Ureter (tissue), 1 donor: Measurements from ENCODE around the gene IGF1R. TPM values are rescaled to one million over a fixed set of nuclear protein-coding genes. Genes with fewer than 3 reads are reported as not detected.
"Not testable (repeated sequence)": the region's sequence is repeated elsewhere in the genome, so short reads cannot be mapped to it uniquely, and the experiment has no call there.

Experiments used
- DNase-seq: peaks from one replicate; pipeline ENCODE4 v3.0.0-alpha.2; 2020; ENCODE audit warnings: low spot score
- total RNA-seq: library from RNA; stranded (reverse); gene quantifications from one replicate; pipeline ENCODE4 v1.2.4, GENCODE V29; 2023
- donor health status: DM: yes; HTN: yes; CAD: no.

IGF1R gene
- total RNA-seq, 1 donor from 2014 or later = 88.6 TPM

DNA sequence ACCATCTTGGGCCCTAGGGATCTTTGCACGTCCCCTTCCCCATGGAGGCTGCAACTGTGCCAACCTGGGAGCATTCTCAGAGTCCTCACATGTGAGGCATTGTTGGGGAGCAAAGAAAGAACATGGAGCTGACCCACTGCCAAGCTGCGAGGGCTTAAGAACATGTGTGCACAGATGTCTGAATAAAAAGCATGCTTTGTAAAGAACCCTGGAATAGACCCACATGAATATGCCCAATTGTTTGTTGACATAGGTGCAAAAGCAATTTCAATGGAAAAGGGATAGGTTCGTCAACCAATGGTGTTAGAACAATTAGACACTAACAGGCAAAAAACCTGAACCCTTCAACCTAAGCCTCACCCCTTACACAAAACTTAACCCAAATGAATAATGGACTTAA, 349.9 kb downstream of the IGF1R start:
- DNase-seq = no peak

DNA sequence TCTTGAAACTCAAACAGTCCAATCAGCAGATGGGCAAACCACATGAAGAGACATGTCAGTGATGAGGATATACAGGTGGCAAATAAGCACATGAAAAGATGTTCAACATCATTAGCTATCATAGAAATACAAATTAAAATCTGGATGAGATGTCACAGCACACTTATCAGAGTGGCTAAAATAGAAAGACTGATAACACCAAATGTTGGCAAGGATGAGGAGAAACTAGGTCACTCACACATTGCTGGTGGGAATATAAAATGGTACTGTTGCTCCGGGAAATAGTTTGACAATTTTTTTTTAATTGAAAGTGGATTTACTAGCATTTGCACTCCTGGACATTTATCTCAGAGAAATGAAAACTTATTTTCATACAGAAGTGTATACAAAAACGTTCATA, 350.9 kb downstream of the IGF1R start:
- DNase-seq = no peak

DNA sequence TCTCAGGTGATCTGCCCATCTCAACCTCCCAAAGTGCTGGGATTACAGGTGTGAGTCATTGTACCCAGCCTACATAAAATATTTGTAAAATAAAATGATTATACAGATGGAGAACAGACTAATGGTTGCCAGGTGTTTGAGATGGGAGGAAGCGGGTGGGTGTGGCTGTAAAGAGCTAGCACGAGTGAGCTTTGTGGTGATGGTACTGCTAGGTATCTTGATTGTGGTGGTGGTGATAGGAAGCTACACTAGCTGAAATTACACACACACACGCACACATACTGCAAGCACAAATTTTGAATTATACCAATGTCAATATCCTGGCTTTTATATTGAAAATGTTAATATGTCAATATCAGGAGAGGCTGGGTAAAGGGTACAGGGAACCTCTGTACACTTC, 353.9 kb downstream of the IGF1R start:
- no peak for DNase-seq

DNA sequence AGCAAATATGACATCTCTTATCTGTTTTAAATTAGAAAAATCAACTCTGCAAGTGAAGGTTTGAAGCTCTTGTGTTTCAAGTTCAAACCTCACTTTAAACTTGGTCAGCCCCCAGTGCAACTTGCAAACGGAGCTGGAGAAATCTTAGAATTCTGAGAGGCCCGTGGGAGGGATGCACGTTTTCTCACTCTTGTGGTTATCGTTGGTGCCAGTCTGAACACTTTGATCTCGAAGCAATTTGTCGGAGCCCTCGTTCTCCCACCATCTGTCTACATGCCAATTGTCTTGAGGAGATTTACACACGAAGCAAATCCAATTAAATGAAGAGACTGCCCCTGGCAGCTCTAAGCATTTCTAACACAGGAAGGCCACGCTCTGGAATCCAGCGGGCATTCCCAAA, 355.0 kb downstream of the IGF1R start:
- DNase-seq = not testable (repeated sequence)

DNA sequence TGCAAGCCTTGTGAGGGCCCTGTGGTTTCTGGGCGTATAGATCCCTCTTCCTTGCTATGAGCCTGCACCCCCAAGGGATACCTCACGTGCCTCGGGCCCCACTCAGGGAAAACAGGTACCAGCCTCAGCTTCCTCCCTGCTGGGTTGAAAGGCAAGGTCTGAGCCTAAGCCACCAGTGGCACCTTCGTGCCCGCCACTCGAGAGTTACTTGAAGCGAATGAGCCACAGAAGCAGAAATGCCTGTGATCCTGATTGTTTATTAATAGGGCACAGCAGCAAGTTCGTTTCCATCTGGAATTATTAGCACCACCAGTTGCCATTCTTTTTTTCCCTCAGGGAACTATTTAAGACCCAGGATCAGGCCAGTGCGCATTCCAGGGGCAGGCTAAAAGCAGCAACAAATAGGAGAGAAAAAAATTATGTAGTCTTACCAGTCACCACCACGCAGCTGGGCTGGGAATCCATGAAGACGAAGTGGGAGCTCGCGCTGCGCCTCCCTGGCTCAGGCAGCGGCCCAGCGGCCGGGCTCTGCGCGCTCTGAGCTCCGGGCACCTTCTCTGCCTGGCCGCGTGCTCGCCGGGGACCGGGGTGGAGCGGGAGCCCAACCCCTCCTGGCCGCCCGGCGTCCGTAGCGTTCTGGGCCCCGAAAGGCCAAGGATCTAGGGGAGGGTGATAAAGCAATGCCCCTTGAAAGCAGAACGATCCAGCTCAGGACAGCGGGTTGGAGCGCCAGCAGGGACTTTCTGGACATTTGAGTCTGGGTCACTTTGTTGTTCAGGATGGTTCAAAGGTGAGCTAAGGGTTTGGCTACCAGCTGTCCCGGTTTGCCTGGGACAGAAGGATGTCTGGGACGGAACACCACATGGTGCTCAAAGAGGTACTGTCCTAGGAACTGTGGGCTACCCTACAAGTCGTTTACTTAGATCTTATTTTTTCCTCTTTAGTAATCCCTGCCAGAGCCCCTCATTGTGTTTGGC, 356.9 kb downstream of the IGF1R start:
- DNase-seq = not testable (repeated sequence)

DNA sequence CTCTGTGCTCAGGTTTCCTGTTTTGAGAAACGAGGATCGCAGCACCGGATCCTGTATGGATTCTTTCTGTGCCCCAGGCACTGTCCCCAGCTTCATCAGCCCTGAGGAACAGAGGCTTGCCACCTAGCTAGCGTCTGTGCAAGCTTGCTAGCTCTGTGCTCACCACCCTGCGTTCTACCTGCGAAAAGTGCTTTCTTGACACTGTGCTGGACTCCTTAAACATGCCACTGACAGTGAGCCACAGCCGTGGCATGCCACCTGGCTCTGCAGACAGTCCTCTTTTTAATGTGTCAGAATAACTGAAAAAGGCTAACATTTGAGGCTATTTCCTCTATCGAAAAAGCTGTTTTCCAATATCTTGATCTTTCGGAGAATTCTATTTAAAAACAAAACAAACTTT, 357.8 kb downstream of the IGF1R start:
- DNase-seq = no peak

DNA sequence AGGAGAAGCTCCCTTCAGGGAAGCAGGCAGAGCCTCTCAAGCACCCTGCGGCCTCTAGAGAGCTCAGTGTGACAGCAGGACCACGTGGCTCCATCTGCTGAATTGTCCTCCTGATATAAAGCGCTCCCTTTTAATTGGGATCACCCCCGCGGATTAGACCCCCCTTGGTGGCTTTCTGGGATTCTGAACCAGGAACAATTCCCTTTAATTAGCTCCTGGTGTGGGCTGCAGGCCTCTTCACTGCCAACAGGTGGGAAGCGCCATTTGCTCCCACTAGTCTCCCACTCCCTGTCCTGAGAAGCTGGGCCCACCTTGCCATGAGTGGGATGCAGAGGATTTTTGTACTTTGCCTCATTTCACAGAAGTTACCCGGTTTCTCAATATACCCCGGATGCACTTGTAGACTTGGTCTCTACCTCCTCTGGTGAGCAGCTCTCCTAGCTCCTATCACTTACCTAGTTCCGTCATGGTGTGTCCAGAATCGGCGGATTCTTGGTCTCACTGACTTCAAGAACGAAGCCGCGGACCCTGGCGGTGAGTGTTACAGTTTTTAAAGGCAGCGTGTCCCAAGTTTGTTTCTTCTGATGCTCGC, 358.7 kb downstream of the IGF1R start:
- no peak for DNase-seq

DNA sequence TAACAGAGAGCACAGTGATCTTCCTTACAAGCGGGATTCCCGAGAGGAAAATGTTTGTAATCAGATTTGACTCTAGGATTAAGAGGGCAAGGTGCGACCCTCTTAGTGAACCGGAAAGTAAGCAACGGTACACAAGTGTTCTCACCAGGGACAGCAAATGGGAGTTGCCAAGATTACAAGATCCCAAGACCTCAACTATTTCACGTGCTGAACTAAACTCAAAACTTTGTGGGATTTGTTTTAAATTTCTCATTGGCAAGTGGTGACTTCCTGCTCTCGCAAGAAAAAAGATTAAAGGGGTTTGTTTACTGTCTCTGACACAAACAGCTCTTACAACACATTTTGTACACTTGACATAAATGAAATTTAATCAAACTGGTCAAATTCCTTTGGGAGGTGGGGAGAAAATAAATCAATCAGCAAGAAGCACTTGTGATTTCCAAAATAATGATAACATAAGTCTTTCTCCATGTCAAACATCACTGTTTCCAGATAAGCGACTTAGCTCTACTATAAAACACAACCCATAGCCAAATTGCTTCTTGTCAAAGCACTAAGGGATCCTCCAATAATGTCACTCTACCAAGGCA, 361.5 kb downstream of the IGF1R start:
- DNase-seq = no peak

DNA sequence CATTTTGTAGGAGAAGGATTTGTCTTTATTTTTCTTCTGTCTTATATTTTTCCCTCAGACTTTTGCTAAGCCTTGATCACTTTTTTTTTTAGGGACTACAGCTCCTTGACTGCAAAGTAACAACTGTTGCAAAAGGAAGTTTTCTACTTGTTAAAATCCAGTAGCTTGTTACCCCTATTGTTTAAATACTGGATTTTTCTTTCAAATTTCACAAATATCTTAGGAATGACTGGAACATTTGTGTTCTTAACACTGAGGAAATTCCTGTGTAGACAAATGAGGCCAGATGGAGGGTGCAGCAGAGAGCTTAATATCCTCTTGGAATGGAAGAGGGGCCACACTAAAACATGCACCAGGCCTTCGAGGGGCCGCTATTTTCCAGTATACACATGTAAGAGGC, 362.4 kb downstream of the IGF1R start:
- no peak for DNase-seq
